HTERT RPE-1 (cell line): ENCODE data around the gene SETD2.
"Not testable (repeated sequence)": the region's sequence is repeated elsewhere in the genome, so short reads cannot be mapped to it uniquely, and the experiment has no call there.

ENCODE experiments used
- in situ Hi-C: fragments of 300-500 bp; cut with MboI; formaldehyde crosslinking; loops from 4 replicates; pipeline ENCODE4 v1.14.3; 2020; ENCODE audit warnings: low sequenced_read_pairs

Gene SETD2

GRCh38 chr3:47102081-47102600 is 61.8 kb downstream of the SETD2 start:
- in situ Hi-C loops: no loop called here

GRCh38 chr3:47098910-47099309 is 65.0 kb downstream of the SETD2 start:
- in situ Hi-C loops: no loop called here

GRCh38 chr3:47097864-47098263 is 66.0 kb downstream of the SETD2 start:
- in situ Hi-C loops: no loop called here

GRCh38 chr3:47096959-47097358 is 67.0 kb downstream of the SETD2 start:
- in situ Hi-C loops: no loop called here

GRCh38 chr3:47092090-47092489 is 71.8 kb downstream of the SETD2 start:
- in situ Hi-C loops: no loop called here

- in situ Hi-C loops: no loop called here
Observed at GRCh38 chr3:47089630-47090029, 74.3 kb downstream of the SETD2 start.

- in situ Hi-C loops: no loop called here
Observed at GRCh38 chr3:47086071-47086470, 77.8 kb downstream of the SETD2 start.

- in situ Hi-C loops: no loop called here
Observed at GRCh38 chr3:47083786-47084185, 80.1 kb downstream of the SETD2 start.

- in situ Hi-C loops: no loop called here
Observed at GRCh38 chr3:47082519-47082918, 81.4 kb downstream of the SETD2 start.

- in situ Hi-C loops: no loop called here
Observed at GRCh38 chr3:47079432-47079831, 84.5 kb downstream of the SETD2 start.

- in situ Hi-C loops: no loop called here
Observed at GRCh38 chr3:47073685-47074084, 90.2 kb downstream of the SETD2 start.

- in situ Hi-C loops: no loop called here
Observed at GRCh38 chr3:47070770-47071169, 93.1 kb downstream of the SETD2 start.

- in situ Hi-C loops: not testable (repeated sequence)
Observed at GRCh38 chr3:47066259-47066658, 97.7 kb downstream of the SETD2 start.

- in situ Hi-C loops: no loop called here
Observed at GRCh38 chr3:47065681-47066080, 98.2 kb downstream of the SETD2 start.

GRCh38 chr3:47065058-47065457 is 98.9 kb downstream of the SETD2 start:
- in situ Hi-C loops: no loop called here

GRCh38 chr3:47057212-47057671 is 106.7 kb downstream of the SETD2 start:
- in situ Hi-C loops: no loop called here

GRCh38 chr3:47056705-47057104 is 107.2 kb downstream of the SETD2 start:
- in situ Hi-C loops: no loop called here

GRCh38 chr3:47054412-47054811 is 109.5 kb downstream of the SETD2 start:
- in situ Hi-C loops: no loop called here

GRCh38 chr3:47047673-47048072 is 116.2 kb downstream of the SETD2 start:
- in situ Hi-C loops: no loop called here

GRCh38 chr3:47047069-47047468 is 116.8 kb downstream of the SETD2 start:
- in situ Hi-C loops: no loop called here

- in situ Hi-C loops: no loop called here
Observed at GRCh38 chr3:47042231-47042791, 121.6 kb downstream of the SETD2 start.

GRCh38 chr3:47041114-47041513 is 122.8 kb downstream of the SETD2 start:
- in situ Hi-C loops: no loop called here

GRCh38 chr3:47037302-47037701 is 126.6 kb downstream of the SETD2 start:
- in situ Hi-C loops: not testable (repeated sequence)
